Measurements from ENCODE around the gene DHRS7C. TPM values are rescaled to one million over a fixed set of nuclear protein-coding genes. Genes with fewer than 3 reads are reported as not detected.

The DHRS7C gene
- not detected in 2 replicates for total RNA-seq

GRCh38 chr17:9790889-9791876, at the start of gene DHRS7C:
Gene DHRS7C (minus strand): TSS chr17:9791592. CDS start chr17:9791284, 308 bp downstream.

GRCh38 chr17:9825641-9826150, 34.3 kb upstream of the DHRS7C start, which contains the start of gene GLP2R:
Gene GLP2R (plus strand): TSS chr17:9825924. CDS start chr17:9826064, 140 bp downstream.

GRCh38 chr17:9821921-9822320, 30.5 kb upstream of the DHRS7C start, which contains the start of gene GSG1L2:
Gene GSG1L2 (minus strand): TSS chr17:9822079. CDS start chr17:9822071, 8 bp downstream.

Other genes with a start within 250 kb of the DHRS7C start
- 61.6 and 91.6 TPM in 2 replicates for gene STX8, start 215.8 kb downstream of the DHRS7C start, total RNA-seq
- not detected in 2 replicates for gene CFAP52, start 214.9 kb downstream of the DHRS7C start, total RNA-seq
- gene USP43, start 146.1 kb downstream of the DHRS7C start, total RNA-seq, result under 0.01 TPM in 1 of 2 replicates, not detected in the other
- not detected in 2 replicates for gene GSG1L2, start 30.5 kb upstream of the DHRS7C start, total RNA-seq
- not detected in 2 replicates for gene GLP2R, start 34.3 kb upstream of the DHRS7C start, total RNA-seq
- not detected in 2 replicates for gene RCVRN, start 113.7 kb upstream of the DHRS7C start, total RNA-seq

Measured in epithelial cell of umbilical artery (primary cell).